Stomach smooth muscle (tissue), 2 donors: ENCODE results near the gene CDC42BPA.

Source experiments
- H3K27ac ChIP-seq: one replicate; pipeline ENCODE4 v1.7.0; 2013; ENCODE audit warnings: mild to moderate bottlenecking, low read length, inconsistent platforms
- H3K27me3 ChIP-seq, 2 donors: one replicate each; pipeline ENCODE4 v1.7.0; 2013; ENCODE audit warnings: low read length in 2 of 2; ENCODE audit not compliant: insufficient read depth in 2 of 2, control insufficient read depth in 1 of 2
- H3K36me3 ChIP-seq, 2 donors: one replicate each; pipeline ENCODE4 v1.7.0; 2013; ENCODE audit warnings: low read length in 2 of 2; ENCODE audit not compliant: control insufficient read depth in 2 of 2, insufficient read depth in 2 of 2
- H3K4me1 ChIP-seq: one replicate; pipeline ENCODE4 v1.7.0; 2013; ENCODE audit warnings: low read length; ENCODE audit not compliant: control insufficient read depth, insufficient read depth
- H3K4me3 ChIP-seq, 2 donors: one replicate each; pipeline ENCODE4 v1.7.0; 2013; ENCODE audit warnings: low read length in 2 of 2
- H3K9ac ChIP-seq, 2 donors: one replicate each; pipeline ENCODE4 v1.7.0; 2013; ENCODE audit warnings: low read length in 2 of 2, mild to moderate bottlenecking in 1 of 2
- H3K9me3 ChIP-seq, 2 donors: one replicate each; pipeline ENCODE4 v1.7.0; 2013; ENCODE audit warnings: low read length in 2 of 2; ENCODE audit not compliant: control insufficient read depth in 2 of 2
- donor health status: healthy.
- donor health status: Pancreatic carcinoma.

CDC42BPA gene

GRCh38 chr1:226994586-226995364, 323.5 kb downstream of the CDC42BPA start:
- H3K36me3 ChIP-seq, result peaks cover 7% of the 10 kb centered on the region in 2 donors
- no peak overlapping the region for H3K9ac ChIP-seq
- H3K9me3 ChIP-seq, result no peaks in the 10 kb centered on the region
- peaks cover 14% of the 10 kb centered on the region for H3K4me1 ChIP-seq
- no peak overlapping the region for H3K4me3 ChIP-seq
- H3K27me3 ChIP-seq, result no peaks in the 10 kb centered on the region
- peak overlapping the region; percentile 41 for H3K27ac ChIP-seq

DNA sequence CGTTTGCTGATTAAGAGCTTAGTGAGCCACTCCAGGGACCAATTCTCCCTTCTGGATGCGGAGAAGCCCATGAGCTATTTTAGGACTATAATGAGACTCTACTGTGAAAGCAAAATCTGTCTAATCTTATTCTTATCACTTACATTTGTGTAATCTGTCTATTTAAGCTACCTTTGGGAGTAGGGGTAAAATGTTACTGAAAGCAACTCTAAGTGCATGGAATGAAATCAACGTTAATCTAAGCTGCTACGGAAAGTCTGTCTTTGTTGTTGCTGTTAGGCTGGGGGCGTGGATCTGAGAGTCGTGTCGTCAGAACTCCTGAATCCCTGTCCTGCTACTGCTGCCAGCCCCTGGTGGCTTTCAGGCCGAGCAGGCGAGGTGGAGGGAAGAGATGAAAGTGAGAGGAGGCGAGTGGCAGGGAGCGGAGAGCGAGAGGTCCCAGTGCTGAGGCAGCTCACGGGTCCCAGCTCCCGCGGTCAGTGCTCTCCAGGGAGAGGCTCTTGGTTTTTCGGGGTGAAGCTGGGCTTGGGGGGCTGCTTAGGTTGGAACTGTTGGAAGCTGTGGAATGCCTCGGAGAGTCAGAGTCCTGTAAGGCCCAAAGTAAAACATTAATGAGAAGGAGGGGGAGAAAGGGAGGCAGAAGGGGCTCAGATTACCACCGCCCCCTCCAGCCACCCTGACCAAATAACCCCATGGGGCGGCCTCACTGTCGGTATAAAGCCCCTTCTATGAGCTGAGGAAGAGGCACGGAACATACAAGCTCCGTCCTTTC, 324.3 kb downstream of the CDC42BPA start:
- Histone ChIP-seq H3K9me3 (no peaks in the 10 kb centered on the region), H3K4me3 (no peak overlapping the region), H3K27me3 (no peaks in the 10 kb centered on the region), H3K9ac (peak overlapping the region in 1 of 2 donors; percentile 13), H3K4me1 (peaks cover 22% of the 10 kb centered on the region), H3K36me3 (peaks cover 7% of the 10 kb centered on the region in 2 donors), H3K27ac (peak overlapping the region; percentile 41)

- Histone ChIP-seq H3K36me3 (peaks cover 10 to 13% of the 10 kb centered on the region in 2 donors), H3K4me3 (no peak overlapping the region), H3K27ac (no peak overlapping the region), H3K27me3 (no peaks in the 10 kb centered on the region), H3K9me3 (no peaks in the 10 kb centered on the region), H3K9ac (no peak overlapping the region), H3K4me1 (peaks cover 38% of the 10 kb centered on the region)
These were observed 326.4 kb downstream of the CDC42BPA start for GRCh38 chr1:226991920-226992319.

DNA sequence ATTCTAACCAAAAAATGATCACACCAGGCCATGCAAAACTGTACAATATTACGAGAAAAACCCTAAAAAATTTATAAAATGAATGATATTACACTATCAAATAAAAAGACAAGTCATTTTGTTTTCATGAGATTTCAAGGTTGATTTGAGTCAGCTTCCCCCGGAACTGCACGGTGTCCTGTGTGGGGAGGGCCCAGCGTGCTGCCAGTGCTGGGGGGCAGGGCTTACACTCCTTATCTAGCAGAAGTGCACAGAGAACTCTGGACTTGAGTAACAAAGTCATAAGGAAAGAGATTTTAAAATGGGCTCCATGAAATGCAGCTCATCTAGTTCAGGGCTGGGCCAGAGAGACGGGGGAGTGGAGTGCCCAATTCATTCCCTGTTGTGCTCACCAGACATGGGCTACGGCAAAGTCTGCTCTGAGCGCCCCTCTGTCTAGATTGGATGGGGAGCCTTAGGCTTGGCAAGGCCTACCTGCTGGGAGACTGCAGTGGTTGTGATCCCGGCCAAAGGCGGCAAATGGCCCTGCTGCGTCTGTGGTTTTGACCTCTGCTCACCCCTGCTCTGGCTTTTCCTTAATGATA, 328.1 kb downstream of the CDC42BPA start:
- Histone ChIP-seq H3K4me1 (peaks cover 41% of the 10 kb centered on the region), H3K4me3 (no peak overlapping the region), H3K9me3 (no peaks in the 10 kb centered on the region), H3K9ac (peak overlapping the region in 1 of 2 donors; percentile 29), H3K36me3 (peaks cover 15 to 18% of the 10 kb centered on the region in 2 donors), H3K27me3 (no peaks in the 10 kb centered on the region), H3K27ac (peak overlapping the region; percentile 82)

- peak overlapping the region; percentile 82 for H3K27ac ChIP-seq
- H3K4me3 ChIP-seq, result no peak overlapping the region
- no peaks in the 10 kb centered on the region for H3K27me3 ChIP-seq
- peaks cover 12 to 18% of the 10 kb centered on the region in 2 donors for H3K36me3 ChIP-seq
- no peaks in the 10 kb centered on the region for H3K9me3 ChIP-seq
- peaks cover 36% of the 10 kb centered on the region for H3K4me1 ChIP-seq
- H3K9ac ChIP-seq, result peak overlapping the region; percentile 54 to 55
These were observed 329.0 kb downstream of the CDC42BPA start for GRCh38 chr1:226989085-226989920.

DNA sequence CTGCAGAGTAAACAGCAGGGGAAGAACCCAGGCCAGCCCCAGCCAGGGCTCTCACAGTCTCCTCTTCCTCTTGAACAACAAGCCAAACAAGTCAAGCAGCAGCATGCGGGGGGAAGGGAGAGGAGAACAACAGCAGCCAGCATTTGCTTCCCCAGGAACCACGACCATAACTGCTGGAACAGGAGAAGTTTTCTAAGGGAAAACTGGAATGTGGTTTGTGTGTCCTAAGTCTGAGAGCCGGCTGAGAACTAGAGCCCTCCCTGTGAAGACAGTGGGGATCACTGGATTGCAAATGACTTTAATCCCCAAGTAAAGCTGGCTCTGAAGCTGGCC, 330.0 kb downstream of the CDC42BPA start:
- H3K27ac ChIP-seq, result peak overlapping the region; percentile 82
- no peak overlapping the region for H3K4me3 ChIP-seq
- H3K9ac ChIP-seq, result no peak overlapping the region
- no peaks in the 10 kb centered on the region for H3K9me3 ChIP-seq
- peaks cover 13 to 24% of the 10 kb centered on the region in 2 donors for H3K36me3 ChIP-seq
- no peaks in the 10 kb centered on the region for H3K27me3 ChIP-seq
- H3K4me1 ChIP-seq, result peaks cover 31% of the 10 kb centered on the region

DNA sequence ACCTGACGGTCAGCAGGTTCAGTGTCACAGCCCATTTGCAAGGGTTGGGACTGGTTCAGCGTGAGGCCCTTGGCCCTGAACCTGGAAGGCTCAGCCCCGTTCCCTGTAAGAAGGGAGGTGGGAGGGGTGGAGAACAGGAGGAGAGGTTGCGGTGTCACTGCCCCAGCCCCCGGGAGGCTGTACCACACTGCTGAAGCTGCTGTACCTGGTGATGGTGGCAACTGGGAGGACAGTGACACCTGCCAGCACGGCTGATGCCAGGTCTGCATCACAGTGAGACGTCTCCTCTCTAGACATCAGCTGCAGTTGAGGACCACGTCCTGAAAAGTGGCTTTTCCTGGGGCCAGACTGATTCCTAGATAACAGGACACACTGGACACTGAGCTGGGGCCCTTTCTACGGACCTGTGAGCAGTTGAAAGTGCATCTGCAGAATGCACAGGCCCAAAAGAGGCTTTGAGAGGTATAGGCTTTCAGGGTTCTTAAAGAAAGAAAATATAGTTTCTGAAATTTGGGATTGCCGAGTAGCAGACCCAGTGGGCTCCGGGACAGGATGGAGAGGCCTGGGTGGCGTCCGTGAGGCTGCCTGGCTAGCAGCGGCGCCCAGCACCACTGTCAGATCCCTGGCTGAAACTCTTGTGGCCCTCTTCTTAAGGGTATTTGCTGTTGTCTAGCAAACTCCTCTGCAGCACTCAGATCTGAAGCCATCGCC, 330.5 kb downstream of the CDC42BPA start:
- no peak overlapping the region for H3K9ac ChIP-seq
- peaks cover 15 to 27% of the 10 kb centered on the region in 2 donors for H3K36me3 ChIP-seq
- peaks cover 31% of the 10 kb centered on the region for H3K4me1 ChIP-seq
- H3K4me3 ChIP-seq, result no peak overlapping the region
- no peaks in the 10 kb centered on the region for H3K9me3 ChIP-seq
- H3K27me3 ChIP-seq, result no peaks in the 10 kb centered on the region
- peak overlapping the region; percentile 82 for H3K27ac ChIP-seq

- Histone ChIP-seq H3K4me3 (no peak overlapping the region), H3K4me1 (peaks cover 31% of the 10 kb centered on the region), H3K9me3 (no peaks in the 10 kb centered on the region), H3K36me3 (peaks cover 16 to 32% of the 10 kb centered on the region in 2 donors), H3K27me3 (no peaks in the 10 kb centered on the region), H3K9ac (no peak overlapping the region), H3K27ac (peak overlapping the region; percentile 11)
These were observed 331.1 kb downstream of the CDC42BPA start for GRCh38 chr1:226987179-226987536.

GRCh38 chr1:226986496-226987178, 331.7 kb downstream of the CDC42BPA start:
- no peaks in the 10 kb centered on the region for H3K9me3 ChIP-seq
- peaks cover 16 to 37% of the 10 kb centered on the region in 2 donors for H3K36me3 ChIP-seq
- H3K9ac ChIP-seq, result no peak overlapping the region
- H3K4me3 ChIP-seq, result no peak overlapping the region
- H3K27me3 ChIP-seq, result no peaks in the 10 kb centered on the region
- peaks cover 31% of the 10 kb centered on the region for H3K4me1 ChIP-seq
- peak overlapping the region; percentile 11 for H3K27ac ChIP-seq
